HG02884 (cell line): ENCODE data around the gene FRMPD1.
"Not testable (repeated sequence)": the region's sequence is repeated elsewhere in the genome, so short reads cannot be mapped to it uniquely, and the experiment has no call there.

ENCODE experiments used
- ATAC-seq: cut with Tn5 transposase; IDR thresholded peaks from one replicate; pipeline ENCODE4 v1.9.1; 2021; ENCODE audit warnings: mild to moderate bottlenecking, moderate library complexity; ENCODE audit not compliant: unreplicated experiment

FRMPD1 gene

GRCh38 chr9:37765263-37765662 is 114.5 kb downstream of the FRMPD1 start:
- ATAC-seq = not testable (repeated sequence)

- ATAC-seq = no peak
Observed at GRCh38 chr9:37769306-37769705, 118.6 kb downstream of the FRMPD1 start.

- ATAC-seq = no peak
Observed at GRCh38 chr9:37769995-37770394, 119.2 kb downstream of the FRMPD1 start.

- ATAC-seq = no peak
Observed at GRCh38 chr9:37775216-37775919, 124.6 kb downstream of the FRMPD1 start.

GRCh38 chr9:37776328-37776727 is 125.6 kb downstream of the FRMPD1 start:
- no peak for ATAC-seq

GRCh38 chr9:37778534-37778933 is 127.8 kb downstream of the FRMPD1 start:
- ATAC-seq = no peak

- ATAC-seq = no peak
Observed at GRCh38 chr9:37784291-37784615, 133.5 kb downstream of the FRMPD1 start.

- peak; percentile 95 for ATAC-seq
Observed at GRCh38 chr9:37784616-37785483, 134.1 kb downstream of the FRMPD1 start, which contains the start of gene EXOSC3. Gene EXOSC3 (minus strand): TSS chr9:37785064. CDS start chr9:37785044, 20 bp downstream.

GRCh38 chr9:37787059-37787458 is 136.3 kb downstream of the FRMPD1 start:
- ATAC-seq = no peak

- no peak for ATAC-seq
Observed at GRCh38 chr9:37788332-37788731, 137.6 kb downstream of the FRMPD1 start.

GRCh38 chr9:37790096-37790495 is 139.3 kb downstream of the FRMPD1 start:
- no peak for ATAC-seq

- ATAC-seq = no peak
Observed at GRCh38 chr9:37792122-37792521, 141.4 kb downstream of the FRMPD1 start.

GRCh38 chr9:37796232-37796631 is 145.5 kb downstream of the FRMPD1 start:
- no peak for ATAC-seq
